Activated CD8-positive, alpha-beta T cell treated with anti-CD3 and anti-CD28 coated beads for 36 hours (primary cell): ENCODE results near the gene PPP1R14C. TPM values are rescaled to one million over a fixed set of nuclear protein-coding genes. Genes with fewer than 3 reads are reported as not detected.

Source experiments
- ATAC-seq: fragments of 200-7000 bp; cut with Tn5 transposase; one replicate; pipeline ENCODE4 v1.10.0; 2021; ENCODE audit warnings: mild to moderate bottlenecking, moderate library complexity
- CTCF ChIA-PET: fragments of 350-600 bp; sonication (Branson Sonifier 250); formaldehyde crosslinking; loops from one replicate; lab custom pipeline; 2021; ENCODE audit warnings: antibody characterized with exemption; lab: Charles Lee
- POLR2A ChIA-PET: fragments of 350-600 bp; sonication (Branson Sonifier 250); formaldehyde crosslinking; loops from one replicate; lab custom pipeline; 2021; ENCODE audit warnings: antibody characterized with exemption; lab: Charles Lee
- DNase-seq: peaks from one replicate; pipeline ENCODE4 v3.0.0-alpha.2; 2020
- H3K27ac Mint-ChIP-seq: one replicate; pipeline ENCODE4 v1.8.0; 2021; ENCODE audit warnings: mild to moderate bottlenecking, mixed read lengths
- H3K27me3 Mint-ChIP-seq: one replicate; pipeline ENCODE4 v1.8.0; 2021; ENCODE audit warnings: mixed read lengths
- H3K36me3 Mint-ChIP-seq: one replicate; pipeline ENCODE4 v1.8.0; 2021; ENCODE audit warnings: low read depth, mixed read lengths
- H3K4me1 Mint-ChIP-seq: one replicate; pipeline ENCODE4 v1.8.0; 2021; ENCODE audit warnings: low read depth, mixed read lengths
- H3K4me3 Mint-ChIP-seq: one replicate; pipeline ENCODE4 v1.8.0; 2021; ENCODE audit warnings: mild to moderate bottlenecking, moderate library complexity, mixed read lengths
- H3K9me3 Mint-ChIP-seq: one replicate; pipeline ENCODE4 v1.8.0; 2021; ENCODE audit warnings: mixed read lengths
- CTCF ChIP-seq: fragments of 200-600 bp; IDR thresholded peaks from one replicate; pipeline ENCODE4 v1.8.0; 2022; ENCODE audit warnings: antibody characterized with exemption, mild to moderate bottlenecking
- intact Hi-C: fragments of 100-400 bp; cut with micrococcal nuclease; formaldehyde crosslinking; loops from one replicate; pipeline ENCODE4 v1.10.0; 2022
- total RNA-seq, 2 experiments: library from RNA; stranded (reverse); gene quantifications; one replicate each; pipeline ENCODE4 v1.2.3, GENCODE V29; 2021

The PPP1R14C gene
- total RNA-seq, 2 experiments from 2014 or later = 0.65 to 0.86 TPM

- ATAC-seq = no peak
- POLR2A ChIA-PET = no interaction called here
- H3K27me3 Mint-ChIP-seq = peaks cover under 1% of the 10 kb centered on the region
- H3K36me3 Mint-ChIP-seq = no peaks in the 10 kb centered on the region
- no peaks in the 10 kb centered on the region for H3K9me3 Mint-ChIP-seq
- no peaks in the 10 kb centered on the region for H3K4me1 Mint-ChIP-seq
- no peak for TF ChIP-seq CTCF
- H3K4me3 Mint-ChIP-seq = no peak overlapping the region
- DNase-seq = no peak
- CTCF ChIA-PET = interaction anchor here (1.4 kb wide), 1 partner anchor 20 kb away, joined by 4 read pairs; no protein-coding TSS in a partner anchor
- no peak overlapping the region for H3K27ac Mint-ChIP-seq
- intact Hi-C loops = no loop called here
Observed at GRCh38 chr6:150100745-150101144, 42.1 kb upstream of the PPP1R14C start.

GRCh38 chr6:150102750-150103270 lies 40.0 kb upstream of the PPP1R14C start:
- H3K27me3 Mint-ChIP-seq = no peaks in the 10 kb centered on the region

GRCh38 chr6:150112233-150112632 lies 30.6 kb upstream of the PPP1R14C start:
- ChIA-PET CTCF (no interaction called here), POLR2A (interaction anchor here (0.8 kb wide), 1 partner anchor 340 kb away, joined by 3 read pairs; no protein-coding TSS in a partner anchor)
- TF ChIP-seq CTCF = no peak
- Mint-ChIP-seq H3K27me3 (peaks cover 2% of the 10 kb centered on the region), H3K9me3 (no peaks in the 10 kb centered on the region), H3K36me3 (no peaks in the 10 kb centered on the region), H3K4me1 (no peaks in the 10 kb centered on the region), H3K4me3 (no peak overlapping the region), H3K27ac (no peak overlapping the region)
- DNase-seq = no peak
- intact Hi-C loops = no loop called here
- ATAC-seq = no peak

More at GRCh38 chr6:150102750-150103270, 40.0 kb upstream of the PPP1R14C start:
- no peak overlapping the region for H3K4me3 Mint-ChIP-seq
- no peaks in the 10 kb centered on the region for H3K36me3 Mint-ChIP-seq
- no peak overlapping the region for H3K27ac Mint-ChIP-seq
- no peaks in the 10 kb centered on the region for H3K4me1 Mint-ChIP-seq
- TF ChIP-seq CTCF = no peak
- CTCF ChIA-PET = no interaction called here
- intact Hi-C loops = no loop called here
- POLR2A ChIA-PET = no interaction called here
- DNase-seq (no peak), ATAC-seq (no peak)
- no peaks in the 10 kb centered on the region for H3K9me3 Mint-ChIP-seq

GRCh38 chr6:150115769-150116168 lies 27.1 kb upstream of the PPP1R14C start:
- Mint-ChIP-seq H3K4me3 (no peak overlapping the region), H3K27me3 (peaks cover 2% of the 10 kb centered on the region), H3K4me1 (peaks cover 6% of the 10 kb centered on the region), H3K9me3 (no peaks in the 10 kb centered on the region), H3K36me3 (no peaks in the 10 kb centered on the region), H3K27ac (no peak overlapping the region)
- CTCF ChIA-PET = no interaction called here
- intact Hi-C loops = no loop called here
- POLR2A ChIA-PET = no interaction called here
- no peak for ATAC-seq
- TF ChIP-seq CTCF = no peak
- DNase-seq = no peak

GRCh38 chr6:150116200-150116800 lies 26.5 kb upstream of the PPP1R14C start:
- TF ChIP-seq CTCF = no peak
- H3K27me3 Mint-ChIP-seq = peaks cover 2% of the 10 kb centered on the region
- intact Hi-C loops = no loop called here
- no peaks in the 10 kb centered on the region for H3K9me3 Mint-ChIP-seq
- ChIA-PET POLR2A (no interaction called here), CTCF (no interaction called here)
- H3K27ac Mint-ChIP-seq = no peak overlapping the region
- no peaks in the 10 kb centered on the region for H3K36me3 Mint-ChIP-seq
- ATAC-seq (no peak), DNase-seq (no peak)
- peaks cover 6% of the 10 kb centered on the region for H3K4me1 Mint-ChIP-seq
- no peak overlapping the region for H3K4me3 Mint-ChIP-seq
